HG03159 (cell line): Measurements from ENCODE around the gene KRT77.
"Not testable (repeated sequence)": the region's sequence is repeated elsewhere in the genome, so short reads cannot be mapped to it uniquely, and the experiment has no call there.

ENCODE experiments used
- ATAC-seq: cut with Tn5 transposase; IDR thresholded peaks from one replicate; pipeline ENCODE4 v1.9.1; 2021; ENCODE audit warnings: mild to moderate bottlenecking, moderate library complexity; ENCODE audit not compliant: unreplicated experiment

The KRT77 gene

GRCh38 chr12:52703424-52703823 lies at the start of gene KRT77:
Gene KRT77, minus strand, starts transcription at chr12:52703524. Its CDS starts 90 bp downstream, at chr12:52703434.
- ATAC-seq, result no peak

GRCh38 chr12:52752516-52752915 lies 49.2 kb upstream of the KRT77 start:
- ATAC-seq, result no peak

- no peak for ATAC-seq
Measured at GRCh38 chr12:52751795-52752194, 48.5 kb upstream of the KRT77 start.

- ATAC-seq, result not testable (repeated sequence)
Measured at GRCh38 chr12:52750532-52750931, 47.2 kb upstream of the KRT77 start.

GRCh38 chr12:52749827-52750226 lies 46.5 kb upstream of the KRT77 start:
- no peak for ATAC-seq

GRCh38 chr12:52748578-52748977 lies 45.3 kb upstream of the KRT77 start:
- no peak for ATAC-seq

- ATAC-seq, result no peak
Measured at GRCh38 chr12:52745554-52745953, 42.2 kb upstream of the KRT77 start.

GRCh38 chr12:52744493-52745156 lies 41.3 kb upstream of the KRT77 start:
- ATAC-seq, result no peak

GRCh38 chr12:52742822-52743457 lies 39.6 kb upstream of the KRT77 start:
- ATAC-seq, result no peak

- no peak for ATAC-seq
Measured at GRCh38 chr12:52742196-52742580, 38.9 kb upstream of the KRT77 start.

GRCh38 chr12:52741375-52742195 lies 38.3 kb upstream of the KRT77 start:
- no peak for ATAC-seq

- ATAC-seq, result no peak
Measured at GRCh38 chr12:52740584-52740983, 37.3 kb upstream of the KRT77 start.

- ATAC-seq, result no peak
Measured at GRCh38 chr12:52739963-52740362, 36.6 kb upstream of the KRT77 start.

- ATAC-seq, result no peak
Measured at GRCh38 chr12:52735816-52736632, 32.7 kb upstream of the KRT77 start.

- ATAC-seq, result no peak
Measured at GRCh38 chr12:52735106-52735505, 31.8 kb upstream of the KRT77 start.

- ATAC-seq, result no peak
Measured at GRCh38 chr12:52730793-52731192, 27.5 kb upstream of the KRT77 start.

- ATAC-seq, result no peak
Measured at GRCh38 chr12:52730383-52730782, 27.1 kb upstream of the KRT77 start.

- no peak for ATAC-seq
Measured at GRCh38 chr12:52729147-52729546, 25.8 kb upstream of the KRT77 start.

- no peak for ATAC-seq
Measured at GRCh38 chr12:52728374-52728773, 25.1 kb upstream of the KRT77 start.

- ATAC-seq, result no peak
Measured at GRCh38 chr12:52727037-52727436, 23.7 kb upstream of the KRT77 start.

- ATAC-seq, result no peak
Measured at GRCh38 chr12:52726451-52726850, 23.1 kb upstream of the KRT77 start.
